Naive thymus-derived CD4-positive, alpha-beta T cell (primary cell): ENCODE data around the gene CNN3. TPM values are rescaled to one million over a fixed set of nuclear protein-coding genes. Genes with fewer than 3 reads are reported as not detected.

Experiments used
- ATAC-seq: fragments of 150-1000 bp; cut with Tn5 transposase; 2 replicates; pipeline ENCODE4 v1.10.0; 2021; ENCODE audit warnings: mild to moderate bottlenecking, moderate library complexity
- CTCF ChIA-PET: fragments of 350-600 bp; sonication (Branson Sonifier 250); formaldehyde crosslinking; loops from one replicate; lab custom pipeline; 2021; ENCODE audit warnings: antibody characterized with exemption; lab: Charles Lee
- POLR2A ChIA-PET: fragments of 350-600 bp; sonication (Branson Sonifier 250); formaldehyde crosslinking; loops from one replicate; lab custom pipeline; 2021; ENCODE audit warnings: antibody characterized with exemption, inconsistent platforms; lab: Charles Lee
- DNase-seq, 9 donors: peaks; one replicate each; pipeline versions ENCODE4 v3.0.0 to v3.0.0-alpha.2; 2020 to 2022; ENCODE audit warnings: mixed read lengths in 1 of 9
- H3K27ac ChIP-seq: one replicate; pipeline ENCODE4 v1.7.0; 2013; ENCODE audit warnings: mild to moderate bottlenecking, low read depth, low read length, moderate library complexity
- H3K27me3 ChIP-seq, 2 donors: one replicate each; pipeline ENCODE4 v1.7.0; 2013; ENCODE audit warnings: low read length in 2 of 2, mild to moderate bottlenecking in 2 of 2, moderate library complexity in 2 of 2; ENCODE audit not compliant: control insufficient read depth in 2 of 2, insufficient read depth in 2 of 2
- H3K36me3 ChIP-seq, 3 experiments: 1 replicate in 2 of 3; 2 replicates in 1 of 3; pipeline ENCODE4 v1.7.0; 2013; ENCODE audit warnings: low read length in 3 of 3, mild to moderate bottlenecking in 3 of 3, moderate library complexity in 1 of 3; ENCODE audit not compliant: insufficient read depth in 3 of 3, control insufficient read depth in 2 of 3
- H3K4me1 ChIP-seq, 2 donors: one replicate each; pipeline ENCODE4 v1.7.0; 2013; ENCODE audit warnings: low read length in 2 of 2, mild to moderate bottlenecking in 2 of 2, moderate library complexity in 1 of 2; ENCODE audit not compliant: control insufficient read depth in 2 of 2, insufficient read depth in 2 of 2
- H3K4me3 ChIP-seq: 2 replicates; pipeline ENCODE4 v1.7.0; 2013; ENCODE audit warnings: mild to moderate bottlenecking, low read length
- H3K9me3 ChIP-seq, 3 experiments: 1 replicate in 2 of 3; 2 replicates in 1 of 3; pipeline ENCODE4 v1.7.0; 2013; ENCODE audit warnings: low read length in 3 of 3; ENCODE audit not compliant: control insufficient read depth in 2 of 3
- H3K27ac Mint-ChIP-seq, 9 donors: one replicate each; pipeline ENCODE4 v1.8.0; 2020 to 2022; ENCODE audit warnings: mixed read lengths in 9 of 9, mild to moderate bottlenecking in 8 of 9, moderate library complexity in 5 of 9, inconsistent platforms in 2 of 9
- H3K27me3 Mint-ChIP-seq, 5 donors: one replicate each; pipeline ENCODE4 v1.8.0; 2021 to 2022; ENCODE audit warnings: mixed read lengths in 5 of 5, mild to moderate bottlenecking in 1 of 5
- H3K36me3 Mint-ChIP-seq, 5 donors: one replicate each; pipeline ENCODE4 v1.8.0; 2020 to 2022; ENCODE audit warnings: mixed read lengths in 5 of 5, mild to moderate bottlenecking in 3 of 5, inconsistent platforms in 1 of 5
- H3K4me1 Mint-ChIP-seq, 7 donors: one replicate each; pipeline ENCODE4 v1.8.0; 2020 to 2022; ENCODE audit warnings: mixed read lengths in 7 of 7, mild to moderate bottlenecking in 3 of 7, inconsistent platforms in 1 of 7
- H3K4me3 Mint-ChIP-seq, 10 donors: one replicate each; pipeline ENCODE4 v1.8.0; 2020 to 2022; ENCODE audit warnings: mild to moderate bottlenecking in 10 of 10, mixed read lengths in 10 of 10, moderate library complexity in 6 of 10, inconsistent platforms in 2 of 10
- H3K9me3 Mint-ChIP-seq, 11 donors: one replicate each; pipeline ENCODE4 v1.8.0; 2020 to 2022; ENCODE audit warnings: mixed read lengths in 11 of 11, mild to moderate bottlenecking in 4 of 11, inconsistent platforms in 1 of 11, moderate library complexity in 1 of 11
- intact Hi-C, 2 donors: fragments of 100-400 bp; cut with micrococcal nuclease; formaldehyde crosslinking; loops; one replicate each; pipeline ENCODE4 v1.15.1; 2023
- polyA plus RNA-seq, 2 donors: library from polyadenylated mRNA; unstranded; fragments of 300-500 nt; fragmentation: Illumina TruSeq; gene quantifications; one replicate each; pipeline ENCODE4 v1.2.3, GENCODE V29; 2021
- total RNA-seq, 6 experiments: library from RNA in 5 of 6; stranded (reverse) in 5 of 6; gene quantifications; 1 replicate in 5 of 6; 2 replicates in 1 of 6; pipeline ENCODE4 v1.2.3 and lab custom pipeline; 2021 to 2026

The CNN3 gene
- total and polyA plus RNA-seq, 7 experiments from 2014 or later = 4.4 to 18.2 (median 11.7) TPM

DNA sequence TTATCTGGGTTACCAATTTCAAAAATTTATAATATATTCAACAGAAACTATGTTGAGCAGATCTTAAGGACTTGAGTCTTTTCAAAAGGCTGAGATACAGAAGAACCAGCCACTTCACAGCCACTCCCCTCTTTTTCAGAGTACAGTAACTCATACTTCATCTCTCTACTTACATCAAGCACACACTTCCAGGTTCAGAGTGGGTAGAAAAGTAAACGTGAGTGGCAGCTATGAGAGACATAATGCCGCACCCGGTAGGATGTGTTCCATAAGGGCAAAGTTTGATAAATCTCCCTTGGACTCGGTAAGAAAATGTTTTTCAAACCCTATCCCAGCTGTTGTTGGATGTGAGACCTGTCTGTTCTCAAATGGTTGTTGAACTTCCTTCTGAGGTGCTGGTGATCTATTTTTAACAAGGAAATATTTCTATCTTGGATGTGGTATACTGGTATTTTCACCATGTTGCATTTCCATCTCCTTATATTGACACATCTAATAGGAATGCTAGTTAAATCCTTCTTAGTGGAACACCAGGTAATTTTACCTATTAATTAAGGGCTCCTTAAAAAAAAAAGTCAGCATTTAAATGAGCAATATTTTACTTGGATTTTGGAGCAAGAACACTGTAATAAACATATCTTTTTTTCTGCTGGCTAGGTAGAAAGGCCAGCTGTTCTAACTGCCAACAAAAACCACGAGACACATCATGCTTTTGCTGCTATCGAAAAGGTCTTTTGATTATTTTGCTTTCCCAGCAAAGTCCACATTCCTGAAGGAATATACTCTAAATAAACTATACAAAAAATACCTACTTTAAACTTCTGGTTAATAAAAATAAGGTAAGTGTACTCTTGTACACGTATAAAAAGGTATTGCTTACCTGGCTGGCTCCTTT lies 28.2 kb downstream of the CNN3 start:
- Mint-ChIP-seq H3K4me3 (no peak overlapping the region), H3K9me3 (no peaks in the 10 kb centered on the region), H3K36me3 (peaks cover 0 to 24% (median 2%) of the 10 kb centered on the region in 5 donors), H3K27me3 (peaks cover 0 to 5% (median 0%) of the 10 kb centered on the region in 5 donors), H3K27ac (no peak overlapping the region), H3K4me1 (no peaks in the 10 kb centered on the region)
- no peaks in the 10 kb centered on the region for H3K36me3 ChIP-seq
- peaks cover 0 to 2% of the 10 kb centered on the region in 2 donors for H3K27me3 ChIP-seq
- ChIA-PET CTCF (interaction anchor here (0.7 kb wide), 2 partner anchors 26 to 255 kb away, joined by 3 to 4 read pairs; no protein-coding TSS in a partner anchor), POLR2A (no interaction called here)
- ATAC-seq = no peak
- no peaks in the 10 kb centered on the region for H3K4me1 ChIP-seq
- no peak overlapping the region for H3K27ac ChIP-seq
- DNase-seq = no peak
- intact Hi-C loops = no loop called here
- H3K9me3 ChIP-seq = no peaks in the 10 kb centered on the region
- H3K4me3 ChIP-seq = no peak overlapping the region

GRCh38 chr1:94895518-94895917 lies 31.4 kb downstream of the CNN3 start:
- H3K4me1 Mint-ChIP-seq = no peaks in the 10 kb centered on the region
- peaks cover 0 to 5% (median 0%) of the 10 kb centered on the region in 5 donors for H3K27me3 Mint-ChIP-seq
- H3K27me3 ChIP-seq = peaks cover 0 to 2% of the 10 kb centered on the region in 2 donors
- peak overlapping the region in 1 of 9 donors; percentile 30 for H3K27ac Mint-ChIP-seq
- no peak for DNase-seq
- no peaks in the 10 kb centered on the region for H3K36me3 ChIP-seq
- no peaks in the 10 kb centered on the region for H3K9me3 ChIP-seq
- ATAC-seq = no peak
- no peak overlapping the region for H3K27ac ChIP-seq
- peaks cover 0 to 12% (median 2%) of the 10 kb centered on the region in 5 donors for H3K36me3 Mint-ChIP-seq
- POLR2A ChIA-PET = no interaction called here
- no peak overlapping the region for H3K4me3 ChIP-seq
- no peaks in the 10 kb centered on the region for H3K9me3 Mint-ChIP-seq
- H3K4me1 ChIP-seq = no peaks in the 10 kb centered on the region
- CTCF ChIA-PET = no interaction called here
- intact Hi-C loops = no loop called here
- no peak overlapping the region for H3K4me3 Mint-ChIP-seq

DNA sequence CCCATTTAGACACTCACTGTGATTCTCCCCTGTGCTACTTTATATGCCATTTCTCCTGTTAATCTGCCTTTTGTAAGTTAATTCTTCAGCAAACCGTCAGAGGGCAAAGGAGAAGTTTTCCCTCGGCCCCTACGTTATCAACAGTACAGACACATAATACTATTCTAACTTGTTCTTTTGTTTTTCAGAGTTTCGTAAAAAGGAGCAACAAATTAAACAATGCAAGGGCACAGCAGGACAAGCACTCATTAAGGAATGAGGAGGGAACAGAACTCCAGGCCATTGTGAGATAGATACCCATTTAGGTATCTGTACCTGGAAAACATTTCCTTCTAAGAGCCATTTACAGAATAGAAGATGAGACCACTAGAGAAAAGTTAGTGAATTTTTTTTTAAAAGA lies 32.3 kb downstream of the CNN3 start:
- Mint-ChIP-seq H3K36me3 (peaks cover 0 to 9% (median 2%) of the 10 kb centered on the region in 5 donors), H3K4me1 (no peaks in the 10 kb centered on the region), H3K4me3 (no peak overlapping the region), H3K27ac (no peak overlapping the region), H3K9me3 (no peaks in the 10 kb centered on the region), H3K27me3 (peaks cover 0 to 5% (median 0%) of the 10 kb centered on the region in 5 donors)
- H3K9me3 ChIP-seq = no peaks in the 10 kb centered on the region
- H3K36me3 ChIP-seq = no peaks in the 10 kb centered on the region
- DNase-seq (no peak), ATAC-seq (no peak)
- no peak overlapping the region for H3K4me3 ChIP-seq
- ChIA-PET CTCF (no interaction called here), POLR2A (no interaction called here)
- no peaks in the 10 kb centered on the region for H3K4me1 ChIP-seq
- H3K27ac ChIP-seq = no peak overlapping the region
- H3K27me3 ChIP-seq = peaks cover 0 to 2% of the 10 kb centered on the region in 2 donors
- intact Hi-C loops = no loop called here

GRCh38 chr1:94892604-94893254 lies 34.2 kb downstream of the CNN3 start:
- intact Hi-C loops = no loop called here
- CTCF ChIA-PET = no interaction called here

DNA sequence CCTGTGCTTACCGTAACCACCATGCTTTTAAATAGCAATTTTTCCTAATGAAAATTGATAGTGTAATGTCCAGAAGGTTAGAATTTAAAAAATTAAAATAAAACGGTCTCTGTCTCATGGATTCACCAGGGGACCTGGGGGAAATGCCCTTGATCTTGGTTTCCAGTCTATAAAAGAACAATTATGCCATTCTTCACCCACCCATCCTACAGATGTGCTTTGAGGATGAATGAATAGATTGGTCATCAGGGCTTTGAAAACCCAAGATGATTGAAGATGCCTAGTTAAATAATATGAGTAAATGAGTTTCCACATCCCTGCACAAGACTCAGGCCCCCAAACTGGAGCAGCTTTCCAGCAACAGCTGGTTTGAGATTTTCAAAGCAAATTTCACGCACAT lies 38.7 kb downstream of the CNN3 start:
- H3K4me1 ChIP-seq = peaks cover 0 to 6% of the 10 kb centered on the region in 2 donors
- H3K36me3 ChIP-seq = no peaks in the 10 kb centered on the region
- ChIA-PET POLR2A (no interaction called here), CTCF (interaction anchor here (0.6 kb wide), 1 partner anchor 33 kb away, joined by 3 read pairs; no protein-coding TSS in a partner anchor)
- Mint-ChIP-seq H3K36me3 (no peaks in the 10 kb centered on the region), H3K27me3 (peaks cover 0 to 3% (median 0%) of the 10 kb centered on the region in 5 donors), H3K27ac (no peak overlapping the region), H3K4me1 (peaks cover 6 to 10% (median 10%) of the 10 kb centered on the region in 7 donors), H3K9me3 (no peaks in the 10 kb centered on the region), H3K4me3 (no peak overlapping the region)
- no peaks in the 10 kb centered on the region for H3K9me3 ChIP-seq
- intact Hi-C loops = no loop called here
- no peak overlapping the region for H3K27ac ChIP-seq
- ATAC-seq (no peak), DNase-seq (no peak)
- H3K4me3 ChIP-seq = no peak overlapping the region
- H3K27me3 ChIP-seq = no peaks in the 10 kb centered on the region

More at GRCh38 chr1:94892604-94893254, 34.2 kb downstream of the CNN3 start:
- Mint-ChIP-seq H3K4me3 (no peak overlapping the region), H3K4me1 (no peaks in the 10 kb centered on the region), H3K27ac (no peak overlapping the region), H3K27me3 (peaks cover 0 to 7% (median 0%) of the 10 kb centered on the region in 5 donors), H3K9me3 (no peaks in the 10 kb centered on the region), H3K36me3 (peaks cover 0 to 9% (median 2%) of the 10 kb centered on the region in 5 donors)
- POLR2A ChIA-PET = interaction anchor here (0.7 kb wide), 1 partner anchor 31 kb away, joined by 3 read pairs; no protein-coding TSS in a partner anchor
- DNase-seq = no peak
- Histone ChIP-seq H3K4me1 (no peaks in the 10 kb centered on the region), H3K36me3 (no peaks in the 10 kb centered on the region), H3K27ac (no peak overlapping the region), H3K9me3 (no peaks in the 10 kb centered on the region), H3K27me3 (peaks cover 0 to 2% of the 10 kb centered on the region in 2 donors), H3K4me3 (no peak overlapping the region)
- ATAC-seq = no peak

DNA sequence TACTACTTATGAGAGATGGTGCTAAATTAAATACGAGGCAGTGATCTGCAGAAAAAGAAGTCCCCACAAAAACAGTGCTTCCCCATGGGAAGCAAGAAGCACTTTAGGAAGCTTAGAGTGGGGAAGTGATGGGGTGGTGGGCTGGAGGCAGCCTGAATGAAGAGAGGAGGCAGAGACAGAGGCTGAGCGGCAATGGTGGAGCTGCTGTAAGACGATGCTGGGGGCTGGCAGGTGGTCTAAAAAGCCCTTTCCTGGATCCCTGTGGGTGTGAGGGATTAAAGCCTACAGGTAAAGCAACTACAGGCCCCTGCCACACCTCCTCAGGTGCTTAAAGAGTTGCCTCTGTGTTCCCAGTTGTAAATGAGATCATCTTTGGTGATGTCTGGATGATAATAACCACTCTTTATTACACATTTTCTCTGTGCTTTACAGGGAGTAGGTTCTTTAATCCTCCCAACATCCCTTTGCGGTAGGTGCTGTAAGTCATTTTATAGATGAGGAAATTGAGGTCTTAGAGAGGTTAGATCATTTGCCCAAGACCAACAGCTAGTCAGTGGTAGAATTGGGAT lies 39.2 kb downstream of the CNN3 start:
- H3K27ac ChIP-seq = no peak overlapping the region
- Mint-ChIP-seq H3K27me3 (peaks cover 0 to 3% (median 0%) of the 10 kb centered on the region in 5 donors), H3K4me1 (peaks cover 6 to 15% (median 15%) of the 10 kb centered on the region in 7 donors), H3K9me3 (peaks cover 0 to 1% (median 0%) of the 10 kb centered on the region in 11 donors), H3K36me3 (peaks cover 0 to 3% (median 0%) of the 10 kb centered on the region in 5 donors), H3K27ac (no peak overlapping the region), H3K4me3 (peak overlapping the region in 1 of 10 donors; percentile 10)
- DNase-seq (no peak), ATAC-seq (no peak)
- POLR2A ChIA-PET = no interaction called here
- CTCF ChIA-PET = interaction anchor here (0.6 kb wide), 1 partner anchor 33 kb away, joined by 3 read pairs; no protein-coding TSS in a partner anchor
- no peaks in the 10 kb centered on the region for H3K27me3 ChIP-seq
- H3K4me3 ChIP-seq = no peak overlapping the region
- intact Hi-C loops = no loop called here
- H3K36me3 ChIP-seq = no peaks in the 10 kb centered on the region
- H3K9me3 ChIP-seq = no peaks in the 10 kb centered on the region
- peaks cover 0 to 6% of the 10 kb centered on the region in 2 donors for H3K4me1 ChIP-seq
